ENCODE measurements around the gene PTGER1.

PTGER1 gene

GRCh38 chr19:14475251-14476073 is at the start of gene PTGER1:
Gene PTGER1, minus strand, starts transcription at chr19:14475354. Its CDS starts 1,034 bp downstream, at chr19:14474320.
- H3K9ac ChIP-seq (ENCODE audit: low read length in 5 of 5): no peak within 1 kb of the TSS
- no peaks in the 10 kb centered on the region for H3K9me3 ChIP-seq (ENCODE audit: control insufficient read depth in 5 of 5, low read length in 5 of 5)
- H3K4me1 ChIP-seq (ENCODE audit: control insufficient read depth in 5 of 5, insufficient read depth in 5 of 5, low read length in 5 of 5): peaks cover 0 to 54% (median 41%) of the 10 kb centered on the region in 5 donors
- peaks cover 2 to 21% (median 14%) of the 10 kb centered on the region in 5 donors for H3K27me3 ChIP-seq (ENCODE audit: control insufficient read depth in 5 of 5, insufficient read depth in 4 of 5, low read length in 5 of 5)
- peaks cover 0 to 39% (median 34%) of the 10 kb centered on the region in 5 donors for H3K36me3 ChIP-seq (ENCODE audit: control insufficient read depth in 5 of 5, insufficient read depth in 5 of 5, low read length in 5 of 5)
- H3K4me3 ChIP-seq (ENCODE audit: low read depth in 1 of 5, low read length in 5 of 5): no peak within 1 kb of the TSS
- H3K27ac ChIP-seq (ENCODE audit: low read depth, low read length): no peak within 1 kb of the TSS

- Histone ChIP-seq H3K9me3 (ENCODE audit: control insufficient read depth in 5 of 5, low read length in 5 of 5) (no peaks in the 10 kb centered on the region), H3K4me3 (ENCODE audit: low read depth in 1 of 5, low read length in 5 of 5) (no peak overlapping the region), H3K27ac (ENCODE audit: low read depth, low read length) (peak overlapping the region; percentile 96), H3K27me3 (ENCODE audit: control insufficient read depth in 5 of 5, insufficient read depth in 4 of 5, low read length in 5 of 5) (no peaks in the 10 kb centered on the region), H3K4me1 (ENCODE audit: control insufficient read depth in 5 of 5, insufficient read depth in 5 of 5, low read length in 5 of 5) (peaks cover 12 to 36% (median 21%) of the 10 kb centered on the region in 5 donors), H3K36me3 (ENCODE audit: control insufficient read depth in 5 of 5, insufficient read depth in 5 of 5, low read length in 5 of 5) (peaks cover 0 to 18% (median 12%) of the 10 kb centered on the region in 5 donors), H3K9ac (ENCODE audit: low read length in 5 of 5) (no peak overlapping the region)
Measured at GRCh38 chr19:14520543-14520942, 45.4 kb upstream of the PTGER1 start.

GRCh38 chr19:14519860-14520407 is 44.8 kb upstream of the PTGER1 start:
- Histone ChIP-seq H3K27ac (ENCODE audit: low read depth, low read length) (peak overlapping the region; percentile 96), H3K36me3 (ENCODE audit: control insufficient read depth in 5 of 5, insufficient read depth in 5 of 5, low read length in 5 of 5) (peaks cover 0 to 24% (median 18%) of the 10 kb centered on the region in 5 donors), H3K9ac (ENCODE audit: low read length in 5 of 5) (peak overlapping the region in 2 of 5 donors; percentile 2 to 55), H3K4me1 (ENCODE audit: control insufficient read depth in 5 of 5, insufficient read depth in 5 of 5, low read length in 5 of 5) (peaks cover 13 to 42% (median 27%) of the 10 kb centered on the region in 5 donors), H3K4me3 (ENCODE audit: low read depth in 1 of 5, low read length in 5 of 5) (no peak overlapping the region), H3K27me3 (ENCODE audit: control insufficient read depth in 5 of 5, insufficient read depth in 4 of 5, low read length in 5 of 5) (no peaks in the 10 kb centered on the region), H3K9me3 (ENCODE audit: control insufficient read depth in 5 of 5, low read length in 5 of 5) (no peaks in the 10 kb centered on the region)

GRCh38 chr19:14519245-14519859 is 44.2 kb upstream of the PTGER1 start:
- Histone ChIP-seq H3K4me3 (ENCODE audit: low read depth in 1 of 5, low read length in 5 of 5) (no peak overlapping the region), H3K27ac (ENCODE audit: low read depth, low read length) (peak overlapping the region; percentile 96), H3K4me1 (ENCODE audit: control insufficient read depth in 5 of 5, insufficient read depth in 5 of 5, low read length in 5 of 5) (peaks cover 17 to 48% (median 33%) of the 10 kb centered on the region in 5 donors), H3K27me3 (ENCODE audit: control insufficient read depth in 5 of 5, insufficient read depth in 4 of 5, low read length in 5 of 5) (no peaks in the 10 kb centered on the region), H3K36me3 (ENCODE audit: control insufficient read depth in 5 of 5, insufficient read depth in 5 of 5, low read length in 5 of 5) (peaks cover 0 to 29% (median 24%) of the 10 kb centered on the region in 5 donors), H3K9ac (ENCODE audit: low read length in 5 of 5) (peak overlapping the region in 3 of 5 donors; percentile 2 to 83 (median 79)), H3K9me3 (ENCODE audit: control insufficient read depth in 5 of 5, low read length in 5 of 5) (no peaks in the 10 kb centered on the region)

- H3K9me3 ChIP-seq (ENCODE audit: control insufficient read depth in 5 of 5, low read length in 5 of 5): no peaks in the 10 kb centered on the region
- peak within 1 kb of the TSS; percentile 90 to 98 (median 97) for H3K9ac ChIP-seq (ENCODE audit: low read length in 5 of 5)
- H3K4me1 ChIP-seq (ENCODE audit: control insufficient read depth in 5 of 5, insufficient read depth in 5 of 5, low read length in 5 of 5): peaks cover 25 to 50% (median 36%) of the 10 kb centered on the region in 5 donors
- peaks cover 0 to 40% (median 27%) of the 10 kb centered on the region in 5 donors for H3K36me3 ChIP-seq (ENCODE audit: control insufficient read depth in 5 of 5, insufficient read depth in 5 of 5, low read length in 5 of 5)
- no peaks in the 10 kb centered on the region for H3K27me3 ChIP-seq (ENCODE audit: control insufficient read depth in 5 of 5, insufficient read depth in 4 of 5, low read length in 5 of 5)
- peak within 1 kb of the TSS; percentile 86 to 98 (median 93) for H3K4me3 ChIP-seq (ENCODE audit: low read depth in 1 of 5, low read length in 5 of 5)
- peak within 1 kb of the TSS; percentile 98 for H3K27ac ChIP-seq (ENCODE audit: low read depth, low read length)
Measured at GRCh38 chr19:14517840-14518505, 42.8 kb upstream of the PTGER1 start, which contains the start of gene DNAJB1. Gene DNAJB1, minus strand, starts transcription at chr19:14518397. Its CDS starts 48 bp downstream, at chr19:14518349.

- peak overlapping the region; percentile 86 to 98 (median 93) for H3K4me3 ChIP-seq (ENCODE audit: low read depth in 1 of 5, low read length in 5 of 5)
- H3K9me3 ChIP-seq (ENCODE audit: control insufficient read depth in 5 of 5, low read length in 5 of 5): no peaks in the 10 kb centered on the region
- H3K27me3 ChIP-seq (ENCODE audit: control insufficient read depth in 5 of 5, insufficient read depth in 4 of 5, low read length in 5 of 5): no peaks in the 10 kb centered on the region
- peak overlapping the region; percentile 98 for H3K27ac ChIP-seq (ENCODE audit: low read depth, low read length)
- peak overlapping the region; percentile 75 to 98 (median 93) for H3K9ac ChIP-seq (ENCODE audit: low read length in 5 of 5)
- peaks cover 29 to 54% (median 41%) of the 10 kb centered on the region in 5 donors for H3K4me1 ChIP-seq (ENCODE audit: control insufficient read depth in 5 of 5, insufficient read depth in 5 of 5, low read length in 5 of 5)
- peaks cover 0 to 42% (median 27%) of the 10 kb centered on the region in 5 donors for H3K36me3 ChIP-seq (ENCODE audit: control insufficient read depth in 5 of 5, insufficient read depth in 5 of 5, low read length in 5 of 5)
Measured at GRCh38 chr19:14517446-14517839, 42.3 kb upstream of the PTGER1 start.

- Histone ChIP-seq H3K36me3 (ENCODE audit: control insufficient read depth in 5 of 5, insufficient read depth in 5 of 5, low read length in 5 of 5) (peaks cover 0 to 42% (median 27%) of the 10 kb centered on the region in 5 donors), H3K9ac (ENCODE audit: low read length in 5 of 5) (peak overlapping the region; percentile 75 to 98 (median 93)), H3K27ac (ENCODE audit: low read depth, low read length) (peak overlapping the region; percentile 98), H3K9me3 (ENCODE audit: control insufficient read depth in 5 of 5, low read length in 5 of 5) (no peaks in the 10 kb centered on the region), H3K4me1 (ENCODE audit: control insufficient read depth in 5 of 5, insufficient read depth in 5 of 5, low read length in 5 of 5) (peaks cover 29 to 54% (median 42%) of the 10 kb centered on the region in 5 donors), H3K27me3 (ENCODE audit: control insufficient read depth in 5 of 5, insufficient read depth in 4 of 5, low read length in 5 of 5) (no peaks in the 10 kb centered on the region), H3K4me3 (ENCODE audit: low read depth in 1 of 5, low read length in 5 of 5) (peak overlapping the region; percentile 86 to 98 (median 93))
Measured at GRCh38 chr19:14516746-14517438, 41.7 kb upstream of the PTGER1 start.

GRCh38 chr19:14516048-14516534 is 40.9 kb upstream of the PTGER1 start:
- no peaks in the 10 kb centered on the region for H3K9me3 ChIP-seq (ENCODE audit: control insufficient read depth in 5 of 5, low read length in 5 of 5)
- H3K9ac ChIP-seq (ENCODE audit: low read length in 5 of 5): peak overlapping the region; percentile 75 to 98 (median 93)
- H3K4me1 ChIP-seq (ENCODE audit: control insufficient read depth in 5 of 5, insufficient read depth in 5 of 5, low read length in 5 of 5): peaks cover 29 to 58% (median 45%) of the 10 kb centered on the region in 5 donors
- H3K27ac ChIP-seq (ENCODE audit: low read depth, low read length): peak overlapping the region; percentile 98
- H3K27me3 ChIP-seq (ENCODE audit: control insufficient read depth in 5 of 5, insufficient read depth in 4 of 5, low read length in 5 of 5): no peaks in the 10 kb centered on the region
- peak overlapping the region; percentile 86 to 98 (median 93) for H3K4me3 ChIP-seq (ENCODE audit: low read depth in 1 of 5, low read length in 5 of 5)
- H3K36me3 ChIP-seq (ENCODE audit: control insufficient read depth in 5 of 5, insufficient read depth in 5 of 5, low read length in 5 of 5): peaks cover 0 to 42% (median 27%) of the 10 kb centered on the region in 5 donors

All from subcutaneous abdominal adipose tissue (tissue), 5 donors.